SU-DHL-6 (cell line): ENCODE results near the gene C3orf49.

ENCODE experiments used
- EZH2phosphoT487 ChIP-seq: fragments of 200-600 bp; sonication (generic), shearing (Covaris generic); conservative IDR thresholded peaks from 2 replicates; pipeline ENCODE4 v1.6.1; 2018; ENCODE audit warnings: mild to moderate bottlenecking, antibody characterized with exemption, low read length, moderate library complexity, mixed read lengths
- TF ChIP-seq, protein P1 (sequence below): fragments of 200-600 bp; sonication (generic); IDR thresholded peaks from one replicate; pipeline ENCODE4 v1.5.1; 2017; ENCODE audit warnings: antibody characterized with exemption, mild to moderate bottlenecking, low read length, moderate library complexity; ENCODE audit not compliant: insufficient read depth, poor library complexity, severe bottlenecking

- TF ChIP-seq, protein P1, sequence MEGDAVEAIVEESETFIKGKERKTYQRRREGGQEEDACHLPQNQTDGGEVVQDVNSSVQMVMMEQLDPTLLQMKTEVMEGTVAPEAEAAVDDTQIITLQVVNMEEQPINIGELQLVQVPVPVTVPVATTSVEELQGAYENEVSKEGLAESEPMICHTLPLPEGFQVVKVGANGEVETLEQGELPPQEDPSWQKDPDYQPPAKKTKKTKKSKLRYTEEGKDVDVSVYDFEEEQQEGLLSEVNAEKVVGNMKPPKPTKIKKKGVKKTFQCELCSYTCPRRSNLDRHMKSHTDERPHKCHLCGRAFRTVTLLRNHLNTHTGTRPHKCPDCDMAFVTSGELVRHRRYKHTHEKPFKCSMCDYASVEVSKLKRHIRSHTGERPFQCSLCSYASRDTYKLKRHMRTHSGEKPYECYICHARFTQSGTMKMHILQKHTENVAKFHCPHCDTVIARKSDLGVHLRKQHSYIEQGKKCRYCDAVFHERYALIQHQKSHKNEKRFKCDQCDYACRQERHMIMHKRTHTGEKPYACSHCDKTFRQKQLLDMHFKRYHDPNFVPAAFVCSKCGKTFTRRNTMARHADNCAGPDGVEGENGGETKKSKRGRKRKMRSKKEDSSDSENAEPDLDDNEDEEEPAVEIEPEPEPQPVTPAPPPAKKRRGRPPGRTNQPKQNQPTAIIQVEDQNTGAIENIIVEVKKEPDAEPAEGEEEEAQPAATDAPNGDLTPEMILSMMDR = no peak
- TF ChIP-seq EZH2phosphoT487 = no peak
Measured at GRCh38 chr3:63814237-63814636, 4.9 kb upstream of the C3orf49 start.
